Measurements from ENCODE around the gene AFF3.
"Not testable (repeated sequence)": the region's sequence is repeated elsewhere in the genome, so short reads cannot be mapped to it uniquely, and the experiment has no call there.

AFF3 gene

GRCh38 chr2:99957332-99958133 is 184.9 kb downstream of the AFF3 start:
- DNase-seq: no peak

- no peak for DNase-seq
Observed at GRCh38 chr2:99956232-99957030, 186.0 kb downstream of the AFF3 start.

- no peak for DNase-seq
Observed at GRCh38 chr2:99953750-99954149, 188.6 kb downstream of the AFF3 start.

GRCh38 chr2:99949963-99950362 is 192.4 kb downstream of the AFF3 start:
- DNase-seq: no peak

GRCh38 chr2:99949530-99949929 is 192.9 kb downstream of the AFF3 start:
- DNase-seq: no peak

GRCh38 chr2:99948010-99948409 is 194.4 kb downstream of the AFF3 start:
- no peak for DNase-seq

- not testable (repeated sequence) for DNase-seq
Observed at GRCh38 chr2:99947366-99947765, 195.0 kb downstream of the AFF3 start.

- no peak for DNase-seq
Observed at GRCh38 chr2:99944019-99944418, 198.4 kb downstream of the AFF3 start.

GRCh38 chr2:99942561-99943347 is 199.6 kb downstream of the AFF3 start:
- no peak for DNase-seq

GRCh38 chr2:99940963-99941362 is 201.4 kb downstream of the AFF3 start:
- no peak for DNase-seq

- DNase-seq: peak; percentile 22
Observed at GRCh38 chr2:99939135-99939534, 203.3 kb downstream of the AFF3 start.

GRCh38 chr2:99938250-99938649 is 204.1 kb downstream of the AFF3 start:
- no peak for DNase-seq

GRCh38 chr2:99936065-99936464 is 206.3 kb downstream of the AFF3 start:
- DNase-seq: no peak

GRCh38 chr2:99935662-99936061 is 206.7 kb downstream of the AFF3 start:
- DNase-seq: no peak

- no peak for DNase-seq
Observed at GRCh38 chr2:99933894-99934650, 208.3 kb downstream of the AFF3 start.

- not testable (repeated sequence) for DNase-seq
Observed at GRCh38 chr2:99933491-99933890, 208.9 kb downstream of the AFF3 start.

GRCh38 chr2:99928470-99929053 is 213.8 kb downstream of the AFF3 start:
- no peak for DNase-seq

- not testable (repeated sequence) for DNase-seq
Observed at GRCh38 chr2:99927690-99928207, 214.6 kb downstream of the AFF3 start.

- no peak for DNase-seq
Observed at GRCh38 chr2:99926986-99927385, 215.4 kb downstream of the AFF3 start.

GRCh38 chr2:99925960-99926359 is 216.4 kb downstream of the AFF3 start:
- no peak for DNase-seq

- no peak for DNase-seq
Observed at GRCh38 chr2:99922664-99923063, 219.7 kb downstream of the AFF3 start.

GRCh38 chr2:99921903-99922302 is 220.5 kb downstream of the AFF3 start:
- no peak for DNase-seq

All from NCI-H2171 treated with DMSO at 0.1 percent for 48 hours (cell line).